Upper lobe of left lung (tissue), 4 donors: ENCODE results near the gene ANKRD36.
"Not testable (repeated sequence)": the region's sequence is repeated elsewhere in the genome, so short reads cannot be mapped to it uniquely, and the experiment has no call there.

Experiments used
- POLR2A ChIP-seq, 4 donors: fragments of 450-650 bp; IDR thresholded peaks; one replicate each; pipeline ENCODE4 v1.5.1; 2016 to 2017; ENCODE audit warnings: antibody characterized with exemption in 4 of 4, mild to moderate bottlenecking in 2 of 4
- POLR2AphosphoS5 ChIP-seq, 2 donors: sonication (generic); formaldehyde crosslinking; IDR thresholded peaks; one replicate each; pipeline ENCODE4 v1.5.1; 2017; ENCODE audit warnings: antibody characterized with exemption in 2 of 2
- TF ChIP-seq, protein P1 (sequence below), 6 experiments: fragments of 450-650 bp in 4 of 6; fragments of 200-600 bp in 2 of 6; sonication (generic) in 2 of 6; IDR thresholded peaks; one replicate each; pipeline ENCODE4 v1.5.1; 2016 to 2019; ENCODE audit warnings: antibody characterized with exemption in 6 of 6

DNA sequence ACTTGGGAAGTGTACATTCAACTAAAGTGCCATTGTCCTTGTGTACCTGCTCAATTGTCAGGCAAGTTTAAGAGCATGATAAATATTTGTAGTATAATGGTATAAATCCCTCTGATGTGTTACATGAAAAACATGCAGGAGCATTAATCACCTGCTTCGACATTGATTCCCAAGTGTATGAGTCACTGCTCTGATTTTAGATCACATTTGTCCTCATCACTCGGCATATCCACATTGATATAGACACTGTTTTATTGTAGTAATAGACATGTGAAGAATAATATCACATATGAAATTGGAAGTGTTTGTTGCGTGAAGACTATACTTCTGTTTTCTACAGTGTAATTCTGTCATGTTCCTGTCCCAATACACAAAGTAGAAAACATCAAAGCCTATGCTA is 31.1 kb downstream of the ANKRD36 start:
- TF ChIP-seq, protein P1, sequence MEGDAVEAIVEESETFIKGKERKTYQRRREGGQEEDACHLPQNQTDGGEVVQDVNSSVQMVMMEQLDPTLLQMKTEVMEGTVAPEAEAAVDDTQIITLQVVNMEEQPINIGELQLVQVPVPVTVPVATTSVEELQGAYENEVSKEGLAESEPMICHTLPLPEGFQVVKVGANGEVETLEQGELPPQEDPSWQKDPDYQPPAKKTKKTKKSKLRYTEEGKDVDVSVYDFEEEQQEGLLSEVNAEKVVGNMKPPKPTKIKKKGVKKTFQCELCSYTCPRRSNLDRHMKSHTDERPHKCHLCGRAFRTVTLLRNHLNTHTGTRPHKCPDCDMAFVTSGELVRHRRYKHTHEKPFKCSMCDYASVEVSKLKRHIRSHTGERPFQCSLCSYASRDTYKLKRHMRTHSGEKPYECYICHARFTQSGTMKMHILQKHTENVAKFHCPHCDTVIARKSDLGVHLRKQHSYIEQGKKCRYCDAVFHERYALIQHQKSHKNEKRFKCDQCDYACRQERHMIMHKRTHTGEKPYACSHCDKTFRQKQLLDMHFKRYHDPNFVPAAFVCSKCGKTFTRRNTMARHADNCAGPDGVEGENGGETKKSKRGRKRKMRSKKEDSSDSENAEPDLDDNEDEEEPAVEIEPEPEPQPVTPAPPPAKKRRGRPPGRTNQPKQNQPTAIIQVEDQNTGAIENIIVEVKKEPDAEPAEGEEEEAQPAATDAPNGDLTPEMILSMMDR (IDR thresholded peaks at IDR 0.05) = not testable (repeated sequence)
- TF ChIP-seq POLR2A, POLR2AphosphoS5 (IDR thresholded peaks at IDR 0.05): not testable (repeated sequence)
